Uterus (tissue), 4 donors: Measurements from ENCODE around the gene BABAM2. TPM values are rescaled to one million over a fixed set of nuclear protein-coding genes. Genes with fewer than 3 reads are reported as not detected.

Experiments
- DNase-seq, 2 donors: peaks; one replicate each; pipeline ENCODE4 v3.0.0-alpha.2; 2019 to 2020
- H3K27ac ChIP-seq, 2 donors: fragments of 200-600 bp; sonication (generic); 1 replicate in 1 of 2; 2 replicates in 1 of 2; pipeline ENCODE4 v1.5.1; 2016 to 2018
- H3K27me3 ChIP-seq, 2 donors: fragments of 200-600 bp; sonication (generic); one replicate each; pipeline ENCODE4 v1.5.1; 2018 to 2019; ENCODE audit warnings: control low read depth in 1 of 2
- H3K36me3 ChIP-seq, 2 donors: fragments of 200-600 bp; sonication (generic); one replicate each; pipeline ENCODE4 v1.5.1; 2019; ENCODE audit warnings: control low read depth in 1 of 2
- H3K4me1 ChIP-seq, 2 donors: fragments of 200-600 bp; sonication (generic); one replicate each; pipeline ENCODE4 v1.5.1; 2018 to 2019; ENCODE audit warnings: control low read depth in 1 of 2
- H3K4me3 ChIP-seq, 2 donors: fragments of 200-600 bp; sonication (generic); 1 replicate in 1 of 2; 2 replicates in 1 of 2; pipeline ENCODE4 v1.5.1; 2018 to 2019; ENCODE audit warnings: mild to moderate bottlenecking in 1 of 2
- H3K9me3 ChIP-seq, 2 donors: fragments of 200-600 bp; sonication (generic); one replicate each; pipeline ENCODE4 v1.5.1; 2019; ENCODE audit warnings: control low read depth in 1 of 2
- CTCF ChIP-seq, 4 experiments: fragments of 200-600 bp in 2 of 4; fragments of 450-650 bp in 2 of 4; sonication (generic) in 2 of 4; IDR thresholded peaks; one replicate each; pipeline ENCODE4 v1.5.1; 2016 to 2019; ENCODE audit warnings: antibody characterized with exemption in 4 of 4, mild to moderate bottlenecking in 2 of 4, moderate library complexity in 1 of 4
- POLR2A ChIP-seq, 2 donors: fragments of 450-650 bp; IDR thresholded peaks; one replicate each; pipeline ENCODE4 v1.6.1; 2016; ENCODE audit warnings: antibody characterized with exemption in 2 of 2, mild to moderate bottlenecking in 1 of 2, moderate library complexity in 1 of 2
- intact Hi-C: fragments of 100-400 bp; cut with DNase I; formaldehyde crosslinking; loops from one replicate; pipeline ENCODE4 v1.15.1; 2023; ENCODE audit warnings: low total_unique reads
- total RNA-seq, 4 donors: library from RNA; depleted of rRNA in 3 of 4; stranded (reverse); fragments of >200 nt in 3 of 4; gene quantifications; one replicate each; pipeline versions ENCODE4 v1.1.0 to v1.2.4, GENCODE V29; 2014 to 2023
- donor health status: DM: yes; HTN: yes; CAD: no.

The BABAM2 gene
- total RNA-seq, 4 donors from 2014 or later: 24.1 to 62.1 (median 32.5) TPM

DNA sequence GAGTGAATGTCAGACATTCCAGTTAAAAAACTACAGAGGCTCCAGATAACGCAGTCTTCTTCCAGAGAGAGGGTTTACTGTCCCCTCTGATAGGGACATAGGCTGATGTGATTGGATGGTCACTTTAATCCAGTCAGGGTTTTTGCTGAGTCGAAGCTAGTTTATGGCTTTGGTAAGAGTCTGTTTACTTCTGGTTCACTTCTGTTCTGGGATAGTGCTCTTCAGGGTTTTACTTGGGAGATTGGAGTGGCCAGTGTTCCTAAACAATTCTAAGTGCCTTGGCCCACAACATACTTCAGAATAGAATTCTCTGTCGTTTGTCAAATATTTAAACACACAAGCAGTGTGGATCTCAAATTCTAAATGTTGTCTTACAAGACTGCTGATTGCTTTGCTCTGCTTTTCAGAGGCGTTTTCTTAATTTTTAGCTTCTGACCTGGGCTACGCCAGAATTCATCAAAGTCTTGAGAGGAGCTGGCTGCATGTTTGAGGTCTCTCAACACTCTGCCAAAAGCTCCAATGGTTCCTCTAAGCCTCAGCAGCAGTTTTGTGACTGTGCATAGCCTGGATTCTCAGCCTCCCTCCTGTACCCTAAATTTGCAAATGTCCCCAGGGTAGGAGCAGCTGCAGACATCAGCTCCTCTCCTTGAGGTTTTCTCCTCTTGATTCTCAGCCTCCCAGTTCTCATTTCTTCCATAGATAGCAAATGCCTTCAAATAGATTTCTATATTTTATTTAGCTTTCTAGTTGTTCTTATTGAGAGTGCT lies 105.8 kb downstream of the BABAM2 start:
- H3K9me3 ChIP-seq: no peaks in the 10 kb centered on the region
- no peak for DNase-seq
- H3K4me3 ChIP-seq: no peak overlapping the region
- TF ChIP-seq POLR2A (IDR thresholded peaks at IDR 0.05): no peak
- TF ChIP-seq CTCF (IDR thresholded peaks at IDR 0.05): no peak
- no peak overlapping the region for H3K27ac ChIP-seq
- H3K27me3 ChIP-seq: no peaks in the 10 kb centered on the region
- H3K36me3 ChIP-seq: no peaks in the 10 kb centered on the region
- H3K4me1 ChIP-seq: peaks cover 0 to 10% of the 10 kb centered on the region in 2 donors
- intact Hi-C loops: no loop called here

DNA sequence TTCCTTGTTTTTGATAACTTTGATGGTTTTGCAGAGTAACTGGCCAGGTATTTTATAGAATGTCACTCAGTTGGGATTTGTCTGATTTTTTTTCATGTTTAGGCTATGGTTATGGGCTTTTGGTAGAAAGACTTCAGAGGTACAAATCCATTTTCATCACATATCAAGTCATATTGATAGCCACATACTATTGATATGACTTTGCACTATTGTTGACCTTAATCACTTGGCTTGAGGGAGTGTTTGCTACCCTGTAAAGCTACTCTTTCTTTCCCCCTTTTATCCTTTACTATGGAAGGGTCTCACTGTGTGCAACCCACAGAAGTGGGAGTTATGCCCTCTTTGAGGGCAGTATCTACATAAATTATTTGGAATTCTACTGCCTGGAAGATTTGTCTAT lies 109.8 kb downstream of the BABAM2 start:
- no peaks in the 10 kb centered on the region for H3K9me3 ChIP-seq
- TF ChIP-seq CTCF (IDR thresholded peaks at IDR 0.05) (no peak), POLR2A (IDR thresholded peaks at IDR 0.05) (no peak)

DNA sequence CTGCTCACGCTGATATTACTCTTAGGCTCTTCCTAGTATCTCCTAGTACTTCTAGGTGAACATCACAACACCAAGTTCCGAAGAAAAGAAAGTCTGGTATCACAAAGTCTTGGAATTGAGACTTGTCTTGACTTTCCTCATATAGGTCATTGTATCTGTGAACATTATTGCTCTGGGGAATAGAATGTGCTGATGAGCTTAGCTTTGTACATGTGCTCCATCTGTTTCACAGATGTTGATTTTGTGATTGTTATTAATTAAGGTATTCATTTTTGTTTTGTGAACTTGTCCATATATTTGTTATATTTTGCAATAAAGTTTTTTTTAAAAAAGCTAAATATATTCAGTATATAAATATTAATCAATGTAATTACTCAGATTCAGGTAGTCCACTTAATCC lies 111.7 kb downstream of the BABAM2 start:
- H3K4me1 ChIP-seq: no peaks in the 10 kb centered on the region
- no peak overlapping the region for H3K4me3 ChIP-seq
- no peak for DNase-seq
- TF ChIP-seq CTCF (IDR thresholded peaks at IDR 0.05): no peak
- TF ChIP-seq POLR2A (IDR thresholded peaks at IDR 0.05): no peak
- intact Hi-C loops: no loop called here
- H3K36me3 ChIP-seq: no peaks in the 10 kb centered on the region
- no peaks in the 10 kb centered on the region for H3K9me3 ChIP-seq
- H3K27me3 ChIP-seq: no peaks in the 10 kb centered on the region
- no peak overlapping the region for H3K27ac ChIP-seq

More for the DNA sequence above, 109.8 kb downstream of the BABAM2 start:
- H3K36me3 ChIP-seq: no peaks in the 10 kb centered on the region
- no peak overlapping the region for H3K27ac ChIP-seq
- H3K4me3 ChIP-seq: no peak overlapping the region
- intact Hi-C loops: no loop called here
- H3K27me3 ChIP-seq: no peaks in the 10 kb centered on the region
- H3K4me1 ChIP-seq: no peaks in the 10 kb centered on the region
- DNase-seq: no peak

GRCh38 chr2:28004086-28004485 lies 113.6 kb downstream of the BABAM2 start:
- intact Hi-C loops: no loop called here
- DNase-seq: no peak
- no peaks in the 10 kb centered on the region for H3K9me3 ChIP-seq
- no peak overlapping the region for H3K4me3 ChIP-seq
- H3K27me3 ChIP-seq: no peaks in the 10 kb centered on the region
- H3K36me3 ChIP-seq: no peaks in the 10 kb centered on the region
- H3K4me1 ChIP-seq: no peaks in the 10 kb centered on the region
- TF ChIP-seq CTCF (IDR thresholded peaks at IDR 0.05) (no peak), POLR2A (IDR thresholded peaks at IDR 0.05) (no peak)
- H3K27ac ChIP-seq: peak overlapping the region in 1 of 2 donors; percentile 5

- intact Hi-C loops: no loop called here
- no peak overlapping the region for H3K4me3 ChIP-seq
These were observed 119.2 kb downstream of the BABAM2 start for GRCh38 chr2:28009732-28010131.

More at GRCh38 chr2:28009732-28010131, 119.2 kb downstream of the BABAM2 start:
- no peak for DNase-seq
- no peaks in the 10 kb centered on the region for H3K27me3 ChIP-seq
- H3K9me3 ChIP-seq: no peaks in the 10 kb centered on the region
- no peaks in the 10 kb centered on the region for H3K4me1 ChIP-seq
- no peak for TF ChIP-seq POLR2A (IDR thresholded peaks at IDR 0.05)
- no peak for TF ChIP-seq CTCF (IDR thresholded peaks at IDR 0.05)
- no peaks in the 10 kb centered on the region for H3K36me3 ChIP-seq
- H3K27ac ChIP-seq: no peak overlapping the region
